D721Med (cell line): Measurements from ENCODE around the gene CRELD1.

ENCODE experiments used
- DNase-seq: peaks from one replicate; pipeline ENCODE4 v3.0.0; 2011; ENCODE audit warnings: low spot score; ENCODE audit not compliant: insufficient read length
- FAIRE-seq: peaks from 2 replicates; lab custom pipeline; 2011; peaks lifted over from hg19 to GRCh38; lab: Jason Lieb, UNC
- TF ChIP-seq, protein P1 (sequence below): IDR thresholded peaks from 2 replicates; pipeline ENCODE4 v1.5.1; 2012; ENCODE audit warnings: mild to moderate bottlenecking, control low read depth; ENCODE audit not compliant: insufficient read depth; ENCODE audit errors: missing control alignments

CRELD1 gene, protein sequence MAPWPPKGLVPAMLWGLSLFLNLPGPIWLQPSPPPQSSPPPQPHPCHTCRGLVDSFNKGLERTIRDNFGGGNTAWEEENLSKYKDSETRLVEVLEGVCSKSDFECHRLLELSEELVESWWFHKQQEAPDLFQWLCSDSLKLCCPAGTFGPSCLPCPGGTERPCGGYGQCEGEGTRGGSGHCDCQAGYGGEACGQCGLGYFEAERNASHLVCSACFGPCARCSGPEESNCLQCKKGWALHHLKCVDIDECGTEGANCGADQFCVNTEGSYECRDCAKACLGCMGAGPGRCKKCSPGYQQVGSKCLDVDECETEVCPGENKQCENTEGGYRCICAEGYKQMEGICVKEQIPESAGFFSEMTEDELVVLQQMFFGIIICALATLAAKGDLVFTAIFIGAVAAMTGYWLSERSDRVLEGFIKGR

GRCh38 chr3:9933561-9934234 lies at the start of gene CRELD1:
CRELD1 (plus strand) TSS chr3:9933834; CDS start chr3:9934439, 605 bp downstream.
- TF ChIP-seq, protein P1, sequence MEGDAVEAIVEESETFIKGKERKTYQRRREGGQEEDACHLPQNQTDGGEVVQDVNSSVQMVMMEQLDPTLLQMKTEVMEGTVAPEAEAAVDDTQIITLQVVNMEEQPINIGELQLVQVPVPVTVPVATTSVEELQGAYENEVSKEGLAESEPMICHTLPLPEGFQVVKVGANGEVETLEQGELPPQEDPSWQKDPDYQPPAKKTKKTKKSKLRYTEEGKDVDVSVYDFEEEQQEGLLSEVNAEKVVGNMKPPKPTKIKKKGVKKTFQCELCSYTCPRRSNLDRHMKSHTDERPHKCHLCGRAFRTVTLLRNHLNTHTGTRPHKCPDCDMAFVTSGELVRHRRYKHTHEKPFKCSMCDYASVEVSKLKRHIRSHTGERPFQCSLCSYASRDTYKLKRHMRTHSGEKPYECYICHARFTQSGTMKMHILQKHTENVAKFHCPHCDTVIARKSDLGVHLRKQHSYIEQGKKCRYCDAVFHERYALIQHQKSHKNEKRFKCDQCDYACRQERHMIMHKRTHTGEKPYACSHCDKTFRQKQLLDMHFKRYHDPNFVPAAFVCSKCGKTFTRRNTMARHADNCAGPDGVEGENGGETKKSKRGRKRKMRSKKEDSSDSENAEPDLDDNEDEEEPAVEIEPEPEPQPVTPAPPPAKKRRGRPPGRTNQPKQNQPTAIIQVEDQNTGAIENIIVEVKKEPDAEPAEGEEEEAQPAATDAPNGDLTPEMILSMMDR = no peak
- FAIRE-seq = no peak
- DNase-seq = peak; percentile 57

DNA sequence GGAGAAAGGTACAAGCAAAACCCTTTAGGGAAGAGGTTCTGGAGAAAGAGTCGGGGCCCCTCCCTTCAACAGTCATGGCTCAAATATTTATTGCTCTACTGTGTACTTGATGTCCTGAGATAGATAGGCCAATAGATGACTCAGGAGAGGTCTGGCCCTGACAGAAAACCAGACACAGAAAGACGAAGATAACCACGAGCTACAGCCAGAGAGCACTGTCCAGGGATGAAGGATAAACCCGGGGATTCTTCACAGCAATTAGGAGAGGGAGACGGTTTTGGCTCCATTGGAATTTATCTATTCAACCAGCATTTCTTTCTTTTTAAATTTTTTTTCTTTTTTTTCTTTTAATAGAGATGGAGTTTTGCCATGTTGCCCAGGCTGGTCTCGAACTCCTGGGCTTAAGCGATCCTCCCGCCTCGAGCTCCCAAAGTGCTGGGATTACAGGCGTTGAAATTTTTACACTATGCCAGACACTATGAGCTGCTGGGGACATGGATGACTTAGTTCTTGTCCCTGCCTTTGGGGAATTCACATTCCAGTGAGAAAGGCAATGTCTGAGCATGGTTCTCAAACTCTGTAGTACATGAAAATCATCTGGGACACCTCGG lies 49.0 kb upstream of the CRELD1 start:
- no peak for DNase-seq

DNA sequence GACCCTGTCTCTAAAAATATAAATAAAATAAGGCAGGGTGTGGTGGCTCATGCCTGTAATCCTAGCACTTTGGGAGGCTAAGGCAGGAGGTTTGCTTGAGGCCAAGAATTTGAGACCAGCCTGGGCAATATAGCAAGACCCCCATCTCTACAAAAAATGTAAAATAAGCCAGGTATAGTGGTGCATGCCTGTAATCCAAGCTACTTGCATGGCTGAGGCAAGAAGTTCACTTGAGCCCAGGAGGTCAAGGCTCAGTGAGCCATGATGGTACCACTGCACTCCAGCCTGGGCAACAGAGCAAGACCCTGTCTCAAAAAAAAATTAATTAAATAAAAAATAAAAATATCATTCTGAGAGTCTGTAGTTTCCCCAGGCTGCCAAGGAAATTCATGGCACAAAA lies 47.3 kb upstream of the CRELD1 start:
- TF ChIP-seq, protein P1 = no peak
- no peak for DNase-seq
- FAIRE-seq = no peak

More for the DNA sequence above, 49.0 kb upstream of the CRELD1 start:
- no peak for FAIRE-seq
- TF ChIP-seq, protein P1 = no peak

DNA sequence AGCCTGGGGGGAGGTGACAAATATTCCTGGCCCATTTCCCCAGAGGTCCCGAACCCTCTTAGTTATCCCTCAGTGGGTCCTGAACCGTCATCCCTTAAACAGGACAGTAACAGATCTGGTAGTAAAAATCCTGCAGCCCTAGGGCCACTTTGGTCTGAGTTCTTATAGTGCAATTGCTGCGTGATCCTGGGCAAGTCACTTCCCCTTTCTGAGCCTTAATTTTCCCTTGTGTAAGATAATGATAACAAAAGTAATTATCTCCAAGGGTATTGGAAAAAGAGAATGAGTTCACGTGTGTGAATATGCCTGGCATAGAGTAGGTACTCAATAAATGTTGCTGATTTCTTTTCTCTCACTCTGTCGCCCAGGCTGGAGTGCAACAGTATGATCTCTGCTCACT lies 46.2 kb upstream of the CRELD1 start:
- DNase-seq = no peak
- TF ChIP-seq, protein P1 = no peak
- no peak for FAIRE-seq

- TF ChIP-seq, protein P1 = no peak
- no peak for FAIRE-seq
- no peak for DNase-seq
Measured at GRCh38 chr3:9888540-9888939, 45.1 kb upstream of the CRELD1 start.

DNA sequence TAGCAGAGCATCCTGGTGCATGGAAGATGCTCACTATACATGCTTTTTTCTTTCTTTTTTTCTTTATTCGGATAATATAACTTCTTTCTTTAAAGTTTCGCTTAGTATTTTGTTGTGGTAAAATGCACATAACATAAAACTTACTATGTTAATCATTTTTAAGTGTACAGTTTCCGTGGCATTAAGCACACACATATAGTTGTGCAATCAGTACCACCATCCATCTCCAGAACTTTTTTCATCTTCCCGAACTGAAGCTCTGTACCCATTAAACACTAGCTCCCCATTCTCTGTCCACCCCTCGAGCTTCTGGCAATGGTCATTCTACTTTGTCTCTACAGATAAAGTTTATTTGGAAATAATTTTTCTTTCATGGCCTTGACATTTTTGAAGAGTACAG lies 44.2 kb upstream of the CRELD1 start:
- TF ChIP-seq, protein P1 = no peak
- DNase-seq = no peak
- no peak for FAIRE-seq
